ENCODE measurements around the gene CHD6.

DNA sequence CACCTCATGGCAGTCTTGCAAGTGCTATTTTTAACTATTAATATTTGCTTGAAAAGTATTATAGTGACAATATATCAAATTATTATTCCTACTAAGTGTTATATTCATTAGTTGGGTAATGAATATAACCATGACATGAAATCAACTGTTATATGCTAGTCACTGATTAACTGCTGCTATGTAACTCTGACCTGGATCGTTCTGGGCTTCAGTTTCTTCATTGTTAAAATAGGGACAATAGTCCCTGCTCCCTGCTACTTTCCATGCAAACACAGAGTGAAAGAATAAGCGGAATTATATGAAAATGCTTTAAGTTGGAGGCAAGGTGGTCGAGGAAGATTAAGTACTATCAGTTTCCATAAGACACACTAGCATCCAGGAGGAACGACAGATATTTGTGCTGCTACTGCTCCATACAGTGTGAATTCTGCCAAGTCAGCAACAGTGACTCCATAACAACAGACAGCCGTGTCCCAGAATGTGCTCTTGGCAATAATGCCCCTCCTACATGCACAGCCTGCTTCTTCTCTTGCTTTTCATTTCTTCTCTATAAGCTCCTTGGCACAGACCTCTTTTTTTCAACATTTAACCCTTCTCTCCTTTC, 107.2 kb downstream of the CHD6 start:
- TF ChIP-seq EZH2phosphoT487 (IDR thresholded peaks at IDR 0.05; ENCODE audit: borderline replicate concordance, low read depth, low read length), result no peak
- TF ChIP-seq, protein P1, sequence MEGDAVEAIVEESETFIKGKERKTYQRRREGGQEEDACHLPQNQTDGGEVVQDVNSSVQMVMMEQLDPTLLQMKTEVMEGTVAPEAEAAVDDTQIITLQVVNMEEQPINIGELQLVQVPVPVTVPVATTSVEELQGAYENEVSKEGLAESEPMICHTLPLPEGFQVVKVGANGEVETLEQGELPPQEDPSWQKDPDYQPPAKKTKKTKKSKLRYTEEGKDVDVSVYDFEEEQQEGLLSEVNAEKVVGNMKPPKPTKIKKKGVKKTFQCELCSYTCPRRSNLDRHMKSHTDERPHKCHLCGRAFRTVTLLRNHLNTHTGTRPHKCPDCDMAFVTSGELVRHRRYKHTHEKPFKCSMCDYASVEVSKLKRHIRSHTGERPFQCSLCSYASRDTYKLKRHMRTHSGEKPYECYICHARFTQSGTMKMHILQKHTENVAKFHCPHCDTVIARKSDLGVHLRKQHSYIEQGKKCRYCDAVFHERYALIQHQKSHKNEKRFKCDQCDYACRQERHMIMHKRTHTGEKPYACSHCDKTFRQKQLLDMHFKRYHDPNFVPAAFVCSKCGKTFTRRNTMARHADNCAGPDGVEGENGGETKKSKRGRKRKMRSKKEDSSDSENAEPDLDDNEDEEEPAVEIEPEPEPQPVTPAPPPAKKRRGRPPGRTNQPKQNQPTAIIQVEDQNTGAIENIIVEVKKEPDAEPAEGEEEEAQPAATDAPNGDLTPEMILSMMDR (conservative IDR thresholded peaks at IDR 0.05; ENCODE audit: low read length), result no peak

Measured in OCI-LY7 (cell line).